Measurements from ENCODE around the gene SPAG5.

The SPAG5 gene

DNA sequence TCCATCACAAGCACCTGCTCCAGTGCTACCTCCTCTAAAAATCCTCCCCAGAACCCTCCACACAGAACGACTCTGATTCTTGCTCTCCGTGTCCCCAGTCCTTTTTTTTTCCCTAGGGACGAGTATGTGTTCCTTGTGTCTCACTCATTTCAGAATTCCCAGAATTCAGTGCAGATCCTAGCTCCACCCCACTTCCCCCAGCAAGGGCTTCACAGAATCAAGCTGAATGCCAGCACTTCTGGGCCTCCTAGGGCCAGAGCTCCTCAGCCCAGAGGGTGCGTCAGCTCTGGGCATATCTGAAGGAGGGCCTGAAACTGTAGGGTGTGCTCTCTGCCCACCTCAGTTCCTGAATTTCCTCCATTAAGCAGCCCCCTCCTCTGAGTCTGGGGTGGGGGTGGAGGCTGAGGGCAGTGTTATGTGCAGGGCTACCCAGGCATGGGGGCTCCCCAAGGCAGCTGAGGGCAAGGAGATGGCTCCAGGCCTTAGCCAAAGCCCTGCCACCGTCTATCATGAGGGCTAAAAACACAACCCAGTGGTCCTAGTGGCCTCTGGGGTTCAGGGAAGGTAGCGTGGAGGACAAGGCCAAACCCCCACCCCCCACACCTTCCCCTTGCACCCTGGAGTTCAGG lies 52.9 kb downstream of the SPAG5 start:
- DNase-seq (ENCODE audit: low read depth) = no peak

DNA sequence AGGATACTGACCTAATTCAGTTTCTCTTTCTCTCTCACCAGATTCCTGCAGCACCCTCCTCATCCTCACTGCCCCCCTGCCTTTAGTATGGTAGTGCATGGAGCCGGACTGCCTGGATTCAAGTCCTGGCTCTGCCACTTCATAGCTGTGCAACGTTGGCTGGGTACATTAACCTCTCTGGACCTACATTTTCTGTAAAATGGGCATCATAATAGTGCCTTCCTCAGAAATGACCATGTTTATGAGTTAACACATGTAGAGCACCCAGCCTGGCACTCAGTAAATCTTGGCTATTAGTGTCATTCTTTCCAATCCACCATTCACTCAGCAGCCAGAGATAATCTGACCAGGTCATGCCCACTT lies 53.7 kb downstream of the SPAG5 start:
- DNase-seq (ENCODE audit: low read depth) = no peak

DNA sequence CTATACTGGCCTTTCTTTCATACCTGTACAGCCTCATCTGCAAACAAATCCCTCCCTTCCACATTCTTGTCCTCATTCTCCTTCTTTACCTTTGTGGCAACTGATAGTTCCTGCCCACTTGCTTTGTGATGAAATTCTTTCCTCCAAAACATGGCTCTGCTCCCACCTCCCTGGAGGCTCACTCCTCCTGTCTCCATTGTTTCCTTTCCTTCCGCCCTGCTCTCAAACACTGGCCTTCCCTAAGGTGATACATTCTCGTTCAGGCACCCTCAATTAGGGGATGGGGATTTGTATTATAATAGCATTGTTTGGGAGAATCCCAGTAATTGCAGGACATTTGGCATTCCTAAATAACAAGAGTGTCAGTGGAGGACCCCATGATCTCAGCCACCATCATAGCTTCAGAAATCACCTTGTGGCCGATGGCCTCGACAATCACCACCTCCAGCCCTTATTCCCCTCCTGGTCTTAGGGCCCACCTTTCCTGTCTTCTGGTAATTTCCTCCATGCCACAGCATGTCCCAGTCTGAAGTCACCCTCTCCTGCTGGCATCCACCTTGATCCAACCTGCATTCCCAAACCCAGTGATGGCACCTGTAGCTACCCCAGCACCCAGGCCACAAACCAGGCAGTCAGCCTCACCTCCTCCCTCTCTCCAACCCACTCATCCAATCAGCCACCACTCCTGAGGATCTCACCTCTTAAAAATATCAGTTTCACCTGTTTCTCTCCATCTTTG lies 54.3 kb downstream of the SPAG5 start:
- no peak for DNase-seq (ENCODE audit: low read depth)

DNA sequence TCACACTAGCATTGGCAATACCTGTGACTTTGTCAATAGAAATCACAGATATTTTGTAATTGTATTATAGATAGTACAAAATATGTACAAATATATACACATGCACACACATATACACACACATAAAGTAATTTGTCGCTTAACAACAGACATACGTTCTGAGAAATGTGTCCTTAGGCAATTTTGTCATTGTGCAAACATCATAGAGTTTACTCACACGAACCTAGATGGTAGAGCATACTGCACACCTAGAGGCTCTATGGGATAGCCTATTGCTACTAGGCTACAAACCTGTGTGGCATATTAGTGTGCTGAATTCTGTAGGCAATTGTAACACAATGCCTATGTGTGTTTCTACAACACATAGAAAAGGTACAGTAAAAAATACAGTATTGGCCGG lies 57.4 kb downstream of the SPAG5 start:
- DNase-seq (ENCODE audit: low read depth) = no peak

DNA sequence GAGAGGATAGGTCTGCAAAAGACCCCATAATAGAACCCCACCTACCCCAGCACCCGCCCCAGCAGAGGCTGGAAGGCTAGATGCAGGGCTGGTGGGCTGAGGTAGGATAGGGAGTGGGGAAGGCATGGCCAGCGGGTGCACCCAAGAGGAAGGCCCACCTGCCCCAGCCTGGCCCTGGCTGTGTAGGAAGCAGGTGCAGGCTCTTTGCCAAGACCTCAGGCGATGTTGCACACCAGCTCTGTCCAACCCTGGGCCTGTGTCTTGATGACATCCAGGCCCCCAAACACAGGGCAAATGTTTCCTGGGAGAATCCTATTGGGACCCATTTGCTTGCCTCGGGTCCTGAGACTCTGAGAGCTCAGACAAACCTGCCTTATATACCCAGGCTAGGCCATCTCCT lies 58.6 kb downstream of the SPAG5 start:
- DNase-seq (ENCODE audit: low read depth) = no peak

DNA sequence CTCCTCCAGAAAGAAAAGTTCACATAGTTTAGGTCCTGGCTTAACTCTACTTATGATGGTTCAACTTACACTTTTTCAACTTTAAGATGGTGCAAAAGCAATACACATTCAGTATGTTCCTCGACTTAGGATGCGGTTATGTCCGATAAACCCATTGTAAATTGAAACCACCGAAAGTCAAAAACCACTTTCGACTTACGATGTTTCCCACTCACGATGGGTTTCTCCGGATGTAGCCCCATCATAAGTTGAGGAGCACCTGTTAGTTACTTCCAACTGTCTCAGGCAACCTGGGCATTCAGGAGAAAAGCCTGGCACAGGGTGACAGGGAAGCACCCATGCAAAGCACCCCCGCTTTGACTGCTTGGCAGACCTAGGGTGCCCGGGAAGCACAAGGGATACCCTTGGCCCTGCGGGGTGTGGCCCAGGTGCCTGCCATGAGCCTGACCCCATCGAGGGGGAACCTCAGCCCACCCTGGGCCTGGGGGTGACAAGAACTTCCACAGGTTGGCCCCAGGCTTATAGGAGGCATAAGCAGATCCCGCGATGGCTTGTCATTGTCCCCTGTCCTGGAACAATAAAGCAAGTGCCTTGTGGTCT lies 60.4 kb downstream of the SPAG5 start:
- no peak for DNase-seq (ENCODE audit: low read depth)

DNA sequence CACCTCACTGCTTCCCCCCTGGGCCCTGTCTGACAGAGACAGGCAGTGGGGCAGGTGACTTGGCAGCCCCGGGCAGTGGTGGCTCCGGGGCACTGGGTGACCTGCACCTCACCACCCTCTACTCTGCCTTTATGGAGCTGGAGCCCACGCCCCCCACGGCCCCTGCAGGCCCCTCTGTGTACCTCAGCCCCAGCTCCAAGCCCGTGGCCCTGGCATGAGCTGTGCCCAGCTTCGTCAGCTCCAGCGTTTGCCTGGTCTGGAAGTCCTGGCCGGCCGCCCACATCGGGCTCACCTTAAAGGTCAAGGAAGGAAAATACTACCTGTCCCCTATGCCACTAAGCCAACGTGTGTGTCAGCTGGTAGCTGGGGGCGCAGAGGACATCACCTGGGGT lies 61.6 kb downstream of the SPAG5 start:
- no peak for DNase-seq (ENCODE audit: low read depth)

DNA sequence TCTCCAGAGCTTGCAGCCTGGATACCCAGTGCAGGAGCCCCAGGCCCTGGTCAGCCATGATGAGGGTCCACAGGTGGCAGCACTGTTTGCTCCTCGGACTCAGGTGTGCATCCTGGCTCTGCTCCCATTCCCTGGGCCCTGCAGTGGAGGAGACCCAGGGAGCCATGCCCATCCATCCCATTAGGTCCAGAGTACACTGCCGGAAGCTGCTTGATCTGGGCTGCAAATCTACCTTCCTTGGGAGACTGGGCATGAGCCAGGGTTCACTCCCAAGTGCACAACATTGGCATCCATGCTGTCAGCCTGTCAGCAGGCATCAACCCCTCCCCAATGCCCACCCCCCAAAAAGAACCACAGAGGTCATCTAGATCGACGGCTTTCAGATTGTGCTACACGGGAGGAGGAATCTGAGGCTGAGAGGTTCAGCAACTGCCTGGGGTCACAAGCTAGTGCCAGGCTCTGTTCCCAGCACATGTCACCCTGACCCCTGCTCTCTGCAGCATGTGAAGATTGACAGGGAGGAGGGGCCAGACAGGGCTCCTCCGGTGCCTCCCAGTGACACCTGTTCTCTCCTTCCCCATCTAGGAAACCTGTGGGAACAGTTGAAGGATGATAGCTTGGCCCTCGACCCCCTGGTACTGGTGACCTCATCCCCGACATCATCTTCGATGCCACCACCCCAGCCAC lies 62.1 kb downstream of the SPAG5 start:
- no peak for DNase-seq (ENCODE audit: low read depth)

DNA sequence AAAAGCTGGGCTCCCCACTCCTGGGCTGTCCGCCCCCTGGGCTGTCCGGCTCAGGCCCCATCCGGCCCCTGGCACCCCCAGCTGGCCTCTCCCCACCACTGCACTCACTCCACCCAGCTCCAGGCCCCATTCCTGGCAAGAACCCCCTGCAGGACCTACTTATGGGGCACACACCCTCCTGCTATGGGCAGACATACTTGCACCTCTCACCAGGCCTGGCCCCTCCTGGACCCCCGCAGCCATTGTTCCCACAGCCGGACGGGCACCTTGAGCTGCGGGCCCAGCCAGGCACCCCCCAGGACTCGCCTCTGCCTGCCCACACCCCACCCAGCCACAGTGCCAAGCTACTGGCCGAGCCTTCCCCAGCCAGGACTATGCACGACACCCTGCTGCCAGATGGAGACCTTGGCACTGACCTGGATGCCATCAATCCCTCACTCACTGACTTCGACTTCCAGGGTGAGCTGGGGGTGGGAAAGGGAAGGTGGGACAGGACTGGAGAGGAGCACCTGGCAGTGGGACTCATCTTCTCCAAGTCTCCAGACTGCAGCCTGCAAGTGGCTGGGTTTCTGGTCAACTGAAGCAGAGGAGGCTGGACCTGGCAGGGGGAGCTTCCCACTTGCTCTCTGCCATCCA lies 64.0 kb downstream of the SPAG5 start:
- DNase-seq (ENCODE audit: low read depth) = no peak

DNA sequence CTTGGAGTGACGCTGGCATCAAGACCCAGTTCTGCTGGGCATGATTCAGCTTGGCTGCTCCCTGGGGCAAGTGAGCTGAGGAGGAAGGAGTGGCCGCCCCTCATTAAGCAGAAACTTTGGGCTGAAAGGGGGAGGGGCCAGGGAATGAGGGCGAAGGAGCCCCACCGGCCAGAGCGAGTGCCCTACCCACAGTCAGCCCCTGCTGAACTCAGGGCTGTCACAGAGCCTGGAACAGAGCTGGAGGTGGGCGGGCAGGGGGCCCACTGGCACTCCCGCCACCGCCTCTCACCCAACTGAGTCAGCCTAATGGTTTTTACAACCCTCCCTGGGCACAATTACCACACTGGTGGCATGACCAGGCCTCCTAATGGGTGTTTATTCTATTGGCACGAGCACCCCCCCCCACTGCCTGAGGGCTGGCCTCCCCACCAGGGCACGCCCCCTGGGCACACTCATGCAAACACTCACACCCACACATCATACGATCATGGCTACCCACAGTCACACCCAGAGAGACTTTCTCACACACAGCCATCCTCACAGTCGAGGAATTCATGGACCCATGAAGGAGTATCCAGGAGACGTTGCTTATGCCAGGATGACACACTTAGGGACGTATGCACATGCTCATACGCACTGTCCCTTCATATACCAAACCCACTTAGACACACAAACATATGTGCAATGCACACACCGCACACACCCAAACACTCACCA lies 65.6 kb downstream of the SPAG5 start:
- no peak for DNase-seq (ENCODE audit: low read depth)

DNA sequence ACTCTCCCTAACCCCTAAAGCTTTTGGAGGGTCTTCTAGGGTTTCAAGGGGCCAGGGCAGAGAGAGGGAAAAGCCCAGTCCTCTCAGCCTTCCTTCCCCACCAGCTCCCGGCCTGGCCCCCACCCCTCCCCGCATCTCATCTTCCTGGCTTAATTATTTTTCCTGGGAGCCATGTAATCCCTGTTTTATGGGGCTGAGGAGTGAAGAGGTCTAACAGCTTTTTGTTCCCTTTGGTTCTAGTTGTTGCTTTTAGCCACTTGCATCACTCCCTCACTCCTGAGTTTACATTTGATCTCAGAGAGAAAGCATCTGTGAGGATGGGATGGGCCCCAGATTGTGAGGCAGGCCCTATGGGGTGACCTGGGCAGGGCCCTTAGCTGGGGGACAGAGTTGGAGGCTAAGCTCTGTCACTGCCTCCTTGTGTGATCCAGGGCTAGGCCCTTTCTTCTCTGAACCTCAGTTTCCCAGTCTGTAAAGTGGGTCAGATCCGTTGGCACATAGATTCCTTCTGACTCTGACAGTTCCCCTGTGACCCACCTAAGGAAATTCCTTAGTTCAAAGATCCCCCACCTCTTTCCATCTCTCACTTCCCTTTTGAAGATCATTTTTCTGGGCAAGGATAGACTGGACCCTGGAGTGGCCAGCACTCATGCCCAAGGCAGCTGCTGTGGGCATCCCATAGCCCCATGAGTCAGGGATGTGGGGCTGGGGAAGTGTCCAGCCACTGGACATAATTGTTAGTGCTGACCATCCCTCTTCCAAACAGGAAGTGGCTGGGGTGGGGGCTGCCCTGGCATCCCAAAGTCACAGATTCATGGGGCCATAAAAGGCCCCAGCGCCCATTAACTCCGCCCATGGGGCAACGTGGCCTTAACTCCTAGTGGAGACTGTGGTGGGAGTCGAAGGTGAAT lies 66.5 kb downstream of the SPAG5 start:
- no peak for DNase-seq (ENCODE audit: low read depth)

DNA sequence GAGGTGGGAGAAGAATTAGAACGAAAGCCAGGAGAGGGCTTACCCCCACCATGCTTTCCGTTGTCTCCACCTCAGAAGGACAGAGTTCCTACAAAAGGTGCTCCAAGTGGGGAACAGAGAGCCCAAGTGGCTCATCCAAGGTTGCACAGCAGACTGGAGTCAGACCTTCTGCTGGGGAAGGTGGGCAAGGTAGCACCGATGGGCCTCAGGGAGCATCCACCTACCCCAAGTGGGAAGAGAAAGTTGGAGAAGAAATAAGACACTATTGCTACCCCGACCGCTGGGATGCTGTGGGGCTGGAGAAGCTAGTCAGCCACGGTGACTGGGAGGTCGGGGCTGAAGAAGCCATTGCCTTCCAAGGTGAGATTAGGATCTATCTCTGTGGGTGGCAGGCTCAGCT lies 67.9 kb downstream of the SPAG5 start:
- DNase-seq (ENCODE audit: low read depth) = no peak

DNA sequence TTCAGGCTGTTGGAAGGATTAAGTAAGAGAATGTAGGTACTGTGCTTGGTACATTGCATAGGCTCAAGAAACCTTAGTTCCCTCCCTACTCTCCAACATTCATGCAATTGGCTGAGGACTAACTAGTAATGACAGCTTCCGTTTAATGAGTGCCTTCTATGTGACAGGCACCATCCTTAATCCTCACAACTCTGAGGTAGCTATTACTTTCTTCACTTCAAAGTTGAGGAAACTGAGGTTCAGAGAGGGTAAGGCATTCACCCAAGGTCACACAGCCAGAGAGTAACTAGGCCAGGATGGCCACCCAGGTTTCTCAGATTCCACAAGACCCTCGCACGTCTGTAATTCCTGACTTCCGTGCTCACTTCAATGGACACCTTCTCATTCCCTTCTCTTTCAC lies 68.6 kb downstream of the SPAG5 start:
- no peak for DNase-seq (ENCODE audit: low read depth)

DNA sequence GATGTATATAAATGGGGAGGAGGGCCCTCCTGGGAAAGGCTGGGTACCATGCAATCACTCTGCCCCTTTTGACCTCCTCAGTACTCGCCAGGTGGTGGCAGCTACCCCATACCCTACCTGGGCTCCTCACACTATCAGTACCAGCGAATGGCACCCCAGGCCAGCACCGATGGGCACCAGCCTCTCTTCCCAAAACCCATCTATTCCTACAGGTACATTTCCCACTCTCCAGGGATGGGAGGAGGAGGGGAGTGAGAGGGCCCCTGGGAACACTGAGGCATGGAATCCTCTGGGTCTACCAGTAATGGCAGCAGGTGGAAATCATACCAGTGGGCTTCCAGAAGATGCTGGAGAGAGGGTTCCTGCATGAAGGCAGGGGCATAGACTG lies 69.8 kb downstream of the SPAG5 start:
- no peak for DNase-seq (ENCODE audit: low read depth)

DNA sequence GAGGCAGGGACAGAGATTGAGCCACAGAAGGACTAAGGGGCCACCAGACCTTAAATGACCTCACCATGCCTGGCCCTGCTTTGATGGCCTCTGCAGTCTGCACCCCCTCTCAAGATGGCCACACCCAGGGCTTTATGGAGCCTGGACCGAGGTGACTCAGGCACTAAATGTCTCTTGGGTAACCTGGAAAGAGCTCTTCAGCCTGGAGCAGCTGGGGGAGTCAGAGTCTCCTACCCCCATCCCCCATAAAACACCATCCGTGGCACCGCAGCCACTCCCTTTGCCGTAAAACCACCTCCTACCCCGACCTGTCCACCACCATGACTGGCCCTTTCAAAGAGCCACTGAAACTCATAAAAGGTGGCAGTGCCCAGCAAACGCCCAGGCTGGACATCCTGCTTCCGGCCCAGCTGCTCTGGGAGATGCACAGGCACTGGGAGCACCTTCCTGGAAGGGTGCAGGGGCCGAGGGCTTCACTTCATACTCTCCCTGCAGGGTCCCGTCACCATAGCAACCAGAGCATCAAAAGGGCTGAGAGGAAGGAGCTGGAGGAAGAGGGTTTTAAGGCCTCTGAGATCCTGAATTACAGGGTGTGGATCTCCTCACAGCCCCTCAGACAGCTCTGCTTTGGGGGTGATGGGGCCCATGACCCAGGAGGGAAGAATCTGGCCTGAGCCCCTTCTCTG lies 70.4 kb downstream of the SPAG5 start:
- no peak for DNase-seq (ENCODE audit: low read depth)

DNA sequence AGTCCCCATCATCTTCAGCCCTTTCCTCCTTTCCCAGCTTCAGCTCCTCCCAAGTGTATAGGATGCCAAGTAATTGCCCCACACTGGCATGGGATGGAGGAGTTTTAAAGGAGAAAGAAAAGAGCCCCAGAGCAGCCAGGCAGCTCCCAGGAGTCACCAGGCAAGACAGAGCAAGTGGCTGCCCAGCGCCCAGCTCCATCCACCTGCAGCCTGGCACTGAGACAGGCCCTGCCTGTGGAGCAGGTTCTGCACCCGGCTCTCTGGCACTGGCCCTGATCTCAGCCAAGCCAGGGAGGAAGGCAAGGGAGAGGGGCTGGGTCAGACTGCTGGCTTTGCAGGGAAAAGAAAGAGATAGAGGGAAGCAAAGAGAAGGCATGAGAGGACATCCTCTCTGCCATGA lies 71.0 kb downstream of the SPAG5 start:
- DNase-seq (ENCODE audit: low read depth) = no peak
